Anterior cingulate cortex (tissue), 58 donors: ENCODE data around the gene CETP.
"Not testable (repeated sequence)": the region's sequence is repeated elsewhere in the genome, so short reads cannot be mapped to it uniquely, and the experiment has no call there.

ENCODE experiments used
- DNase-seq, 58 donors: peaks; one replicate each; lab custom pipeline; 2025; lab: John Stamatoyannopoulos, UW

Gene CETP

GRCh38 chr16:56950881-56951771 is 10.6 kb upstream of the CETP start:
- peak in 8 of 58 donors; percentile 15 to 55 (median 30) for DNase-seq

GRCh38 chr16:56953006-56953405 is 8.7 kb upstream of the CETP start:
- DNase-seq, result no peak

GRCh38 chr16:56956076-56956475 is 5.7 kb upstream of the CETP start:
- DNase-seq, result no peak

GRCh38 chr16:56956756-56957155 is 5.0 kb upstream of the CETP start:
- no peak for DNase-seq

GRCh38 chr16:56960681-56961281 is 969 bp upstream of the CETP start:
- no peak for DNase-seq

GRCh38 chr16:56961386-56961785 is 364 bp upstream of the CETP start:
- DNase-seq, result no peak

GRCh38 chr16:56964243-56965148 is 2.7 kb downstream of the CETP start:
- peak in 37 of 58 donors; percentile 8 to 80 (median 28) for DNase-seq

- DNase-seq, result peak in 10 of 58 donors; percentile 9 to 41 (median 16)
Measured at GRCh38 chr16:56965149-56966092, 3.7 kb downstream of the CETP start.

- DNase-seq, result no peak
Measured at GRCh38 chr16:56966093-56966475, 4.3 kb downstream of the CETP start.

- no peak for DNase-seq
Measured at GRCh38 chr16:56967733-56968132, 6.0 kb downstream of the CETP start.

GRCh38 chr16:56969769-56970168 is 8.0 kb downstream of the CETP start:
- no peak for DNase-seq

- no peak for DNase-seq
Measured at GRCh38 chr16:56970934-56971767, 9.4 kb downstream of the CETP start.

- no peak for DNase-seq
Measured at GRCh38 chr16:56971768-56972043, 10.0 kb downstream of the CETP start.

- no peak for DNase-seq
Measured at GRCh38 chr16:56972403-56973293, 10.9 kb downstream of the CETP start.

- DNase-seq, result no peak
Measured at GRCh38 chr16:56973294-56973689, 11.5 kb downstream of the CETP start.

GRCh38 chr16:56973899-56974298 is 12.1 kb downstream of the CETP start:
- not testable (repeated sequence) for DNase-seq

GRCh38 chr16:56974549-56975300 is 13.0 kb downstream of the CETP start:
- no peak for DNase-seq
